Neural progenitor cell (in vitro differentiated cells): Measurements from ENCODE around the gene OR6C70. TPM values are rescaled to one million over a fixed set of nuclear protein-coding genes. Genes with fewer than 3 reads are reported as not detected.
"Not testable (repeated sequence)": the region's sequence is repeated elsewhere in the genome, so short reads cannot be mapped to it uniquely, and the experiment has no call there.

Source experiments
- DNase-seq: peaks from one replicate; pipeline ENCODE4 v3.0.0-alpha.2; 2016; ENCODE audit warnings: low spot score
- H2AFZ ChIP-seq: fragments of 200-600 bp; sonication (generic); replicated peaks from 2 replicates; pipeline ENCODE4 v1.6.1; 2016; ENCODE audit warnings: antibody characterized with exemption
- H3F3A ChIP-seq: fragments of 200-600 bp; sonication (generic); 2 replicates; pipeline ENCODE4 v1.6.1; 2016; ENCODE audit warnings: antibody characterized with exemption, low read depth
- H3K27ac ChIP-seq: fragments of 200-600 bp; sonication (generic); 2 replicates; pipeline ENCODE4 v1.5.1; 2016; ENCODE audit warnings: mild to moderate bottlenecking
- H3K27me3 ChIP-seq: fragments of 200-600 bp; sonication (generic); 2 replicates; pipeline ENCODE4 v1.6.1; 2016; ENCODE audit warnings: mild to moderate bottlenecking, moderate library complexity
- H3K36me3 ChIP-seq: fragments of 200-600 bp; sonication (generic); 2 replicates; pipeline ENCODE4 v1.5.1; 2016
- H3K4me1 ChIP-seq: fragments of 200-600 bp; sonication (generic); 2 replicates; pipeline ENCODE4 v1.6.1; 2016; ENCODE audit warnings: mixed run types
- H3K4me2 ChIP-seq: fragments of 200-600 bp; sonication (generic); 2 replicates; pipeline ENCODE4 v1.6.1; 2016
- H3K4me3 ChIP-seq: fragments of 200-600 bp; sonication (generic); 2 replicates; pipeline ENCODE4 v1.5.1; 2016
- H3K79me2 ChIP-seq: fragments of 200-600 bp; sonication (generic); 2 replicates; pipeline ENCODE4 v1.6.1; 2016; ENCODE audit warnings: low read depth
- H3K9ac ChIP-seq: fragments of 200-600 bp; sonication (generic); 2 replicates; pipeline ENCODE4 v1.6.1; 2016
- H3K9me3 ChIP-seq: fragments of 200-600 bp; sonication (generic); 2 replicates; pipeline ENCODE4 v1.5.1; 2016; ENCODE audit warnings: low read depth
- H4K20me1 ChIP-seq: fragments of 200-600 bp; sonication (generic); 2 replicates; pipeline ENCODE4 v1.6.1; 2016; ENCODE audit warnings: low read depth
- H3K27ac Mint-ChIP-seq: 3 replicates; pipeline ENCODE4 v1.8.0; 2021; ENCODE audit warnings: mixed read lengths
- H3K27me3 Mint-ChIP-seq: 2 replicates; pipeline ENCODE4 v1.8.0; 2022; ENCODE audit warnings: low read depth, mild to moderate bottlenecking, inconsistent platforms, moderate library complexity, mixed read lengths; ENCODE audit not compliant: insufficient read depth
- H3K36me3 Mint-ChIP-seq: 3 replicates; pipeline ENCODE4 v1.8.0; 2021; ENCODE audit warnings: mixed read lengths
- H3K4me1 Mint-ChIP-seq: 3 replicates; pipeline ENCODE4 v1.8.0; 2021; ENCODE audit warnings: mixed read lengths
- H3K4me3 Mint-ChIP-seq: 3 replicates; pipeline ENCODE4 v1.8.0; 2021; ENCODE audit warnings: mild to moderate bottlenecking, moderate library complexity, mixed read lengths
- H3K9me3 Mint-ChIP-seq: 3 replicates; pipeline ENCODE4 v1.8.0; 2020; ENCODE audit warnings: mixed read lengths
- EZH2 ChIP-seq: fragments of 200-600 bp; sonication (generic); IDR thresholded peaks from 2 replicates; pipeline ENCODE4 v1.6.1; 2017; ENCODE audit warnings: antibody characterized with exemption, mild to moderate bottlenecking, moderate library complexity
- EZH2phosphoT487 ChIP-seq: fragments of 200-600 bp; sonication (generic); IDR thresholded peaks from 2 replicates; pipeline ENCODE4 v1.6.1; 2017; ENCODE audit warnings: antibody characterized with exemption
- total RNA-seq: library from RNA; depleted of rRNA; stranded (reverse); fragments of >200 nt; gene quantifications from 2 replicates; pipeline ENCODE4 v1.2.3, GENCODE V29; 2015; ENCODE audit warnings: low replicate concordance
- TF ChIP-seq, protein P1 (sequence below): fragments of 200-600 bp; sonication (generic); IDR thresholded peaks from 2 replicates; pipeline ENCODE4 v1.5.1; 2017; ENCODE audit warnings: antibody characterized with exemption, mild to moderate bottlenecking

The OR6C70 gene
- total RNA-seq, 1 donor from 2014 or later = not detected

DNA sequence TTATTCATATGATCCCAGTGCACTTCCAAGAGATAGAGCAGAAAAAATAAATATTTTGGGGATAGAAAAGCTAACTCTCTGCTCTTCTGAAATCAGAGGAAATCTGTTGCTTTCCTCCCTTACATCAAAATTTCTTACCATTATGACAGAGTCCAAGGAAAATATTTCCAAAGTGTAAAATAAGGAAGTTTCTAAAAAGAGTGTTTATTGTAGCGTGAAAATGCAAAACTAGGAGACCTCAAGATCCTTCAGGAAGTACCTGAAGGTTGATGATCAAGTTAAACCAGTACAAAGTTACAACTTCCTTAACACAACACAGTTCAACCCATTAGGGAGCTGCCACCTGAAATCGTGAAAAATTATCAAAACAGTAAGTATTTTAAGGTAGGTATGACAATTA lies 26.2 kb downstream of the OR6C70 start, which contains the start of gene OR6C2:
OR6C2 (plus strand) TSS at position 301 of the 400 bp plus-strand sequence. CDS start 8,138 bp downstream, outside the sequence.
- Histone ChIP-seq H3K4me2 (no peak within 1 kb of the TSS), H3K27me3 (no peaks in the 10 kb centered on the region), H3K27ac (no peak within 1 kb of the TSS), H3K79me2 (no peaks in the 10 kb centered on the region), H3K9ac (no peak within 1 kb of the TSS), H3K4me1 (no peaks in the 10 kb centered on the region), H3K9me3 (peaks cover 6% of the 10 kb centered on the region), H2AFZ (no peak within 1 kb of the TSS), H3K36me3 (no peaks in the 10 kb centered on the region), H4K20me1 (no peaks in the 10 kb centered on the region), H3K4me3 (no peak within 1 kb of the TSS), H3F3A (no peaks in the 10 kb centered on the region)
- Mint-ChIP-seq H3K4me3 (no peak within 1 kb of the TSS), H3K9me3 (peaks cover 22% of the 10 kb centered on the region), H3K4me1 (no peaks in the 10 kb centered on the region), H3K36me3 (peaks cover 2% of the 10 kb centered on the region), H3K27me3 (peaks cover 2% of the 10 kb centered on the region), H3K27ac (no peak within 1 kb of the TSS)
- no peak for TF ChIP-seq EZH2phosphoT487
- TF ChIP-seq EZH2 = no peak
- TF ChIP-seq, protein P1, sequence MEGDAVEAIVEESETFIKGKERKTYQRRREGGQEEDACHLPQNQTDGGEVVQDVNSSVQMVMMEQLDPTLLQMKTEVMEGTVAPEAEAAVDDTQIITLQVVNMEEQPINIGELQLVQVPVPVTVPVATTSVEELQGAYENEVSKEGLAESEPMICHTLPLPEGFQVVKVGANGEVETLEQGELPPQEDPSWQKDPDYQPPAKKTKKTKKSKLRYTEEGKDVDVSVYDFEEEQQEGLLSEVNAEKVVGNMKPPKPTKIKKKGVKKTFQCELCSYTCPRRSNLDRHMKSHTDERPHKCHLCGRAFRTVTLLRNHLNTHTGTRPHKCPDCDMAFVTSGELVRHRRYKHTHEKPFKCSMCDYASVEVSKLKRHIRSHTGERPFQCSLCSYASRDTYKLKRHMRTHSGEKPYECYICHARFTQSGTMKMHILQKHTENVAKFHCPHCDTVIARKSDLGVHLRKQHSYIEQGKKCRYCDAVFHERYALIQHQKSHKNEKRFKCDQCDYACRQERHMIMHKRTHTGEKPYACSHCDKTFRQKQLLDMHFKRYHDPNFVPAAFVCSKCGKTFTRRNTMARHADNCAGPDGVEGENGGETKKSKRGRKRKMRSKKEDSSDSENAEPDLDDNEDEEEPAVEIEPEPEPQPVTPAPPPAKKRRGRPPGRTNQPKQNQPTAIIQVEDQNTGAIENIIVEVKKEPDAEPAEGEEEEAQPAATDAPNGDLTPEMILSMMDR = no peak
- DNase-seq = no peak

DNA sequence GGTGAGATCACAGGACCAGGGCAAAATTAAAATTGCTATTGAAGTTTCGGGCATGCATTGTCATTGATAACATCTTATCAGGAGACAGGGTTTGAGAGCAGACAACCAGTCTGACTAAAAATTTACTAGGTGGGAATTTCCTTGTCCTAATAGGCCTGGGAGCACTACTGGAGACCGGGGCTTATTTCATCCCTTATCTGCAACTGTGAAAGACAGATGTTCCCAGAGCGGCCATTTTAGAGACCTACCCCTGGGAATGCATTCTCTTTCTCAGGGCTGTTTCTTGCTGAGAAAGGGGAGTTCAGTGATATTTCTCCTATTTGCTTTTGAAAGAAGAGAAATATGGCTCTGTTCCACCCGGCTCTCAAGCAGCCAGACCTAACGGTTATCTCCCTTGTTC lies 28.7 kb downstream of the OR6C70 start:
- H2AFZ ChIP-seq, DNase-seq, H3K4me3 ChIP-seq: not testable (repeated sequence)

DNA sequence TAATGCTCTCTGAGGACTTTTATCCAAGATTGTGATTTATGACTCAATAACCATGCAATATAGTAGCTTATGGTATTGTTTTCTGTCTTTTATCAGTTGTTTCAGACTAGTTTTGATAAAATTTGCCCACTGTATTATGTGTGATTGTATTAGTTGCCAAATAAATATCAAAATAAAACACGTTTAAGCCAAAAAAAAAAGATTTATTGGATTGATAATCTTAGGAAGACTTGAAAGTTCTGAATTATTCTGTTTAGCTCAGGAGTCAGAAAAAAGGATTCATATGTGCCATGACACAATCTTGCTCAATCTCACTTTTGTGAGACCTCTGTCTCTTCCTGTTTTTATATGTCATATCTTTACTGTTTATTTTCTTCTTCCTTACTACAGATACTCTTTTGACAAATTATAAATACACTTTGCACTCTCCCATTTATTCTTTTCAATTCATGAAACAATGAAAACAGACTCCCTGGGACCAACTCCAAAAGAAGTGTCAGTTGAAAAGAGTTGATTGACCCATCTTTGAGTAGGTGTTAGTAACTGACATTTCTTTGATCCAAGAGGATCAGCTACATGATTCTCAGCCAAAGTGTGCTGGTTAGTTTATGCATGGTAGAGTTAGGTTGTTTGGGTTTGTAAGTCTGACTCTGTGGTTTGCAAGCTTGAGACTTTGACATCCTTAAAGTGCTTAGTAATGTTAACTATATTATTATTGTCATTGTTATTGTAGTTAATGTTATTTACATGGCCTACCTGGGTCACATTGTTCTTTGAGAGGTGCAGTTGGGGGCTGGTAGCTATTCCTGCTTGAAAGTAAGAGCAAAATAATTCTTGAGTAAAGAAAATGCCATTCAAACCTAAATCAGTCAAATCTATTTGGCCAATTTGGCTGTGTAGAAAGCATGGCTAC lies 41.4 kb downstream of the OR6C70 start:
- no peaks in the 10 kb centered on the region for H3K27me3 Mint-ChIP-seq

More for the DNA sequence above, 28.7 kb downstream of the OR6C70 start:
- not testable (repeated sequence) for H3K4me1 Mint-ChIP-seq, H3K27me3 ChIP-seq, H3K36me3 Mint-ChIP-seq, H3K9ac ChIP-seq, H3K79me2 ChIP-seq, H3K36me3 ChIP-seq, H3K4me3 Mint-ChIP-seq, H3K9me3 ChIP-seq, H4K20me1 ChIP-seq, H3K4me2 ChIP-seq, H3K27ac Mint-ChIP-seq, H3K4me1 ChIP-seq, H3F3A ChIP-seq, H3K27me3 Mint-ChIP-seq, H3K27ac ChIP-seq
- peaks cover 22% of the 10 kb centered on the region for H3K9me3 Mint-ChIP-seq

More for the DNA sequence above, 41.4 kb downstream of the OR6C70 start:
- H3K4me3 Mint-ChIP-seq = no peak overlapping the region
- H3K9me3 ChIP-seq = no peaks in the 10 kb centered on the region
- H3K27ac ChIP-seq = no peak overlapping the region
- H3K27me3 ChIP-seq = no peaks in the 10 kb centered on the region
- peaks cover 2% of the 10 kb centered on the region for H3K9me3 Mint-ChIP-seq
- H3K9ac ChIP-seq = no peak overlapping the region
- H3K27ac Mint-ChIP-seq = no peak overlapping the region
- H3K4me1 Mint-ChIP-seq = peaks cover 3% of the 10 kb centered on the region
- H3K36me3 ChIP-seq = no peaks in the 10 kb centered on the region
- H3F3A ChIP-seq = peaks cover 10% of the 10 kb centered on the region
- H3K79me2 ChIP-seq = no peaks in the 10 kb centered on the region
- DNase-seq = no peak
- H4K20me1 ChIP-seq = no peaks in the 10 kb centered on the region
- TF ChIP-seq EZH2 (no peak), EZH2phosphoT487 (no peak)
- TF ChIP-seq, protein P1 = no peak
- H3K4me1 ChIP-seq = no peaks in the 10 kb centered on the region
- H3K36me3 Mint-ChIP-seq = no peaks in the 10 kb centered on the region
- H3K4me3 ChIP-seq = no peak overlapping the region
- no peak overlapping the region for H3K4me2 ChIP-seq
- H2AFZ ChIP-seq = no peak overlapping the region
